Stimulated activated CD4-positive, alpha-beta T cell treated with anti-CD3 and anti-CD28 coated beads, Interleukin-12 subunit alpha, Interleukin-12 subunit beta, amount 100 ng/mL, for 4 hours (primary cell): Measurements from ENCODE around the gene ROM1.

Experiments used
- DNase-seq: peaks from one replicate; pipeline ENCODE4 v3.0.0-alpha.2; 2020

The ROM1 gene

DNA sequence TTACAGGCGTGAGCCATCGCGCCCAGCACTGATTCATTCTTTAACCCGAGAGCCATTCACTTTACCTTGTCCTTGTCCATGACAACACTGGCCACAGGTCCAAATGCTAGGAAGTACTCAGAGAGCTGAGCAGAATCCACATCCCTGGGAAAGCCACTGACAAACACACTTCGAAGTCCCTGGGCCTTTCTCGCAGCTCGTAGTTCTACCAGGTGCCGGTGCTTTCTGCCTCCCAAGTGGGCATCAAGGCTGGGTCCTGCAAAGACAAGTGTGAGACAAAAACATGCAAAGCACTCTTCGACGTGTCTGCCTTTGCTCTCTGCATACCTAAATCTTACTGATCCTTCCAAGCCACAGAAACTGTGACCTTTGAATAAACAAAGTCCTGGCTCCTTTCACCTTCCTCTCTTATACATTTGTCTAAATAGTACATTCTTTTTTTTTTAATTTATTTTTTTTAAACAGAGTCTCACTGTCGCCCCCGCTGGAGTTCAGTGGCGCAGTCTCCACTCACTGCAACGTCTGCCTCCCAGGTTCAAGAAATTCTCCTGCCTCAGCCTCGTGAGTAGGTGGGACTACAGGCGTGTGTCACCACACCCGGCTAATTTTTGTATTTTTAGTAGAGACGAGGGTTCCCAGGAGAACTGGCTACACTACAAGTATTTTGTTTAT, 24.0 kb upstream of the ROM1 start:
- no peak for DNase-seq

- DNase-seq: peak; percentile 88
Observed at GRCh38 chr11:62591448-62592145, 21.5 kb upstream of the ROM1 start, which contains the start of gene TUT1. TUT1 (minus strand) TSS chr11:62591523; CDS start chr11:62591485, 38 bp downstream.

- DNase-seq: no peak
Observed at GRCh38 chr11:62592146-62592815, 20.8 kb upstream of the ROM1 start.

GRCh38 chr11:62592989-62593421, 20.1 kb upstream of the ROM1 start:
- no peak for DNase-seq

- peak; percentile 73 for DNase-seq
Observed at GRCh38 chr11:62593434-62594044, 19.5 kb upstream of the ROM1 start.

DNA sequence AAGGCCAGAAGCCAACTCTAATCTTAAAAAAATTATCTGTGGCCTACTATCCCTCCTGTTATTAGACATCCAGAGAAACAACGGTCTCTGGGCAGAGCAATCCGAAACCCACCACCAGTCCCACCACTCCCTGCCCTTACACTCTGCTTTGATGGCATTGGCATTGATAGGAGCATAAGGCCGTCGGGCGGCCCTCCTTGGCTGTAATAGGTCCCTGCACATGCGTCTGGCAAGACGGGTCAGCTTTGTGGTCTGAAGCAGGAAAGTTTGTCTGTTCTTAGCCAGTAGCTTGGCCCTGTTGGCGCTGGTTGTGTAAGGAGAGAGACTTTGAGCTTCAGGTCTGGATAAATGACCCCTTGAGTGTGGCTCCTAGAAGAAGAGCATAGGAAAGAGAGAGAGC, 17.9 kb upstream of the ROM1 start:
- no peak for DNase-seq

GRCh38 chr11:62599069-62599696, 13.9 kb upstream of the ROM1 start:
- DNase-seq: peak; percentile 89

GRCh38 chr11:62599901-62600300, 13.2 kb upstream of the ROM1 start:
- no peak for DNase-seq

DNA sequence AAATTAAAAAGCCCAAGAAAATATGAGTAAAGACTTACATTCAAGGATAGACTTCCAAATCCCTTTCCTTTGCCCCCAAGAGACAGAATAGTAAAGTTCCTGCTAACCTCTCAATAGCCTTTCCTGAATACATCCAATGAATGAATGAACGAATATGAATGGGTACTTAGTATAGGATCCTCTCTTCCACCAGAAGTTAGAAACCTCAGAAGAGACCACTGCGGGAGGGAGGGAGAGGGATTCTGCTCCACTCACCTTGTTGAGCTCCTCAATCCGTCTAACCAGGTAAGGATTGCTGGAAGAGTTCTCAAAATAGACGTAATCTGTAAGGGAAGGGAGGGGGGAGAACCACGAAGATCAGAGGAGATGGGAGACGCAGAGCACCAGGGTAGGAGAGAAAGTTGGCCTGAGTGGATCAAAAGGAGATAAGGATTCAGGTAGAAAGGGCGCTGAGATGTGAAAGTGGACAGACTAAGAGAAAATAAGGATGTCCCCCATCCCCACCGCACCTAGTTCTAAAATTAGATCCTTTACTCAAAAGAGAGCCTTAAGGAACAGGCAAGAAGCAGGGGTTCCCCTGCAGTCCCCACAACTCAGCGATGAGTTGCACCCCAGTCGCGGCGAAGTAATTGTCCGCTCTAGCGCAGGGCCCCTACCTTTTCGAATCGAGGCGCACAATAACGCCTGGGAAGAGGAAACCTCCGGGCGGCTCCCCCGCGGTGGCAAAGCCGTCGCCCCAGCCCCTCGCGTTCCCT, 12.5 kb upstream of the ROM1 start:
- no peak for DNase-seq

GRCh38 chr11:62601122-62601371, 12.0 kb upstream of the ROM1 start:
- no peak for DNase-seq

DNA sequence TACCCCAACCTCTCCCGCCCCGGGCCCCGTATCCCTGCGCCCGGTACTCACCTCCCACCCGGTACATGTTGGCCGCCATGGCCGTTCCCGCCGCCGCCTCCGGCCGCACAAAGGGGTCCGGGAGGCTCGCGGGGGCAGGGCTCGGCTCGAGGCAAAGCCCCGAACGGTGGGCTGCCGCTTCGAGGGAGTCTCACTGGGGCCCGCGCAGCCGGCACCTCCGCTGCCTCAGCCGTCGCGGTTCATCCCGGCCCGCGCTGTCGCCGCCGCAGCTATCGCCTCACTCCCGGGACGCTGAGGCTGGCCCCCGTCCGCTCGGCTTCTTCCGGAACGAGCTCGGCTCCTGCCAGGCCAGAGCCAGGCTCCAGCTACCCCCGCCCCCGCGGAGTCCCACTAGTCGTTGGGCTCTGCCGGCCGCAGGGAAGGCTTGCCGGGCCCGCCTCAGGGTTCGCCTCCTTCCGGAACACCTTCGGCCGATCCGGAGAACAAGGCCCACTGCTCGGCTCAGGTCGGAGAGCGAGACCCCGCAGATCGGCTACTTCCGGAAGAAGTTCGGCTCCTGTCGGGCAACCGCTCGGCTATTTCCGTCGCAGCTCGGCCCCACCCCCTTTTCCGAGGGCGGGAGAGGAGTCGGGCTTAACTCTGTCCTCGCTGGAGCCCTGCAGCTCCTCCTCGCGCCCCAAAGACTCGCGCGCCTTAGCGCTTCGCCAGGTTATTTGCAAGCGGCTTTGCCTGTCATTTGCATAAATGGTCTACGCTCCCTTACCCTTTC, 11.5 kb upstream of the ROM1 start, which contains the start of gene MTA2:
TSS of gene MTA2 (minus strand) at position 494 of the 769 bp plus-strand sequence. CDS start at position 79, 415 bp downstream.
- peak; percentile 99 for DNase-seq

DNA sequence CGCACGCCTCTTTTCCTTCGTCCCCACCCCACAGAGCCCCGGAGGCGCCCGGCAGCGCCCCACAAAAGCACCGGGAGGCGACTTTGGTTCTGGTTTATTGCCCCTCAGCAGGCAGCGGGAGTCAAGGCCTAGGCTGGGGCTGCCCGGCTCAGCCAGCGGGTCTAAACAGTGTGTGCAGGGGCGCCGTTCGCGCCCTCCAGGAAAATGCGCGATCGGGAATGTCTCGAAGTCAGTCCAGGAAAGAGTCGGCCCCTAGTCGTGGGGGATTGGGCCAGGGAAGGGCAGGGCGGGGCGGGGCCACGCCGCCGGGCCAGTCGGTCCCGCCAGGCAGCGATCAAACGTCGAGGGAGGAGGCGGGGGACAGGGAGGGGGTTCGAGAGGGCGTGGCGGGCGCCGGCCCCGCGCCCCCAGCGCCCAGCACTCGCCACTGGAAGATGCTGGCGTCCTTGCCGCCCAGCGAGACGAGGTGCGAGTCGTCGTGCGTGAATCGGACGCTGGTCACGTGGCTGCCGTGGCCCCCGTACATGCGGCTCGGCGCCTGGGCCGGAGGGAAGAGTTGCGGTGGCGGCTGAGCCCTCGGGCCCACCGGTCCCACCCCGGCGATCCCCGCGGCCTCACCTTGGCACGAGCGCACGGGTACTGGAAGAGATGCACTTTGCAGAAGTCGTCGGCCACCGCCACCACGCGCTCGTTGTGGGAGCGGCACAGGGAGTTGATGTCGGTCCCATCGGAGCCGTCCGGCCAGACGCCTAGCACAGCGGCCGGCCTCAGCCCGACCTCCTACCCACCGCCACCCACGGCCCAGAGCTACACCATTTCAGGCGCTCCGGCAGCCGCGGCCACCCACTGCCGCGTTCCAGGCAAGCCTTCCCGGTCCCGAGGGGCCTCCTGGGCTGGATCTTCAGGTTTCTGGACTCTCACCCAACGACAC, 10.7 kb upstream of the ROM1 start:
- no peak for DNase-seq

DNA sequence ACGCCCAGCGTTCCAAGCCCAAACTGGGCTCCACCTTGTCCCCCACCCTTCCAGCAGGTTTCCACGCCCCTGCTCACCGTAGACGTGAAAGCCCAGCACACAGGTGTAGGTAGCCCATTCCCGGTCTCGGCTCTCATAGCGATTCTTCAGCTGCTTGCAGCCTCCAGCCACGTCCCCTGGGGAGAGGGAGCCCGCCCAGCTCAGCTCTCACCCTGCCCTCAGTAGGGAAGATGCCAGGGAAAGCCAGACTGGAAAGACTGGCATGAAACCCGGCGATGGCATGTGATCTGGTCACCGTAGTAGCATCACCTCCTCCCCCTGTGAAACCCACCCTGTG, 10.0 kb upstream of the ROM1 start:
- no peak for DNase-seq

DNA sequence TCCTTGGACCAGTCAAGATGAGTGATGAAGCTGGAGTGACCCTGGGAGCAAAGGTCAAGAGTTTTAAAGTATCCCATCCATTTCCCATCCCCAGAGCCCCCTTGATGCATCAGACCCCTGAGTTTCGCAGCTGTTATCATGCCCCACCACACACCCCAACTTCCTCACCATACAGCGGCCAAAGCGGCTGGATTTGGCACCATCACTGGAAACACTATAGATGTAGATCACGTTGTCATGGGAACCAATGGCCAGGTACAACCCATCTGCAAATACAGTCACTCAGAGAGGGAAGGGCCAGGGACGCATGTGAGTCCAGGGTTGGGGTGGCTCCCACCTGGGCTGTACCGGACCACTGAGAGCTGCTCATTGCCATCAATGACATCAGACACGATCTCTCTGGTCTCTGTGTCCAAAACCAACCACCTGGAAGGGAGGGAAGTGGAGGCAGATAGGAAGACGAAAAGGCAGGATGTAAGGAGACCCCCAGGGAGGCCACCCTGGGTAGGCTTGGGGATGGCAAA, 9.2 kb upstream of the ROM1 start:
- DNase-seq: no peak

DNA sequence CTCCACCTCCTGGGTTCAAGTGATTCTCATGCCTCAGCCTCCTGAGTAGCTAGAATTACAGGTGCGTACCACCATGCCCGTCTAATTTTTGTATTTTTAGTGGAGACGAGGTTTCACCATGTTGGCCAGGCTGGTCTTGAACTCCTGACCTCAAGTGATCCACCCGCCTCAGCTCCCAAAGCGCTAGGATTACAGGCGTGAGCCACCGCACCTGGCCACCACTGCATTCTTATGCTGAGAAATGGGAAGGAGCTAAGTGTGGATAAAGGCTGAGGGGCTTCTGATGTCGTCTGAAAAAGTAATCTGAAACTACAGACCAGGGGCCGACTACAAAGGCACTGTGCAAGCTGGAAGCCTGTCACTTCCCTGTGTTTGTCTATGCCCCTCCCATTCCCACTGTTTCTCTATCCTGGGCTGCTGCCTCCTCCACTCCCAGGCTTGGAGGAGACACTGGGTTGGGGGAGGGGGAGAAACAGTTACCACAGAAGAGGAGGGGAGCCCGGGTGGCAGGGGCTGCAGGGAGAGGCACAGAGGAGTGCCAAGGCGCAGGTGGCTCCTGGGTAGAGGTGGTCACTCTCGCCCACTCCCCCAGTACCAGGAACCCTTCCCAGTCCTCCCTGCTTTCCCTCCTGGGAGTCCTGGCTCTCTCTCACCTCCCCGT, 8.5 kb upstream of the ROM1 start:
- no peak for DNase-seq

GRCh38 chr11:62605467-62605866, 7.6 kb upstream of the ROM1 start:
- no peak for DNase-seq

- no peak for DNase-seq
Observed at GRCh38 chr11:62605902-62606301, 7.2 kb upstream of the ROM1 start.

DNA sequence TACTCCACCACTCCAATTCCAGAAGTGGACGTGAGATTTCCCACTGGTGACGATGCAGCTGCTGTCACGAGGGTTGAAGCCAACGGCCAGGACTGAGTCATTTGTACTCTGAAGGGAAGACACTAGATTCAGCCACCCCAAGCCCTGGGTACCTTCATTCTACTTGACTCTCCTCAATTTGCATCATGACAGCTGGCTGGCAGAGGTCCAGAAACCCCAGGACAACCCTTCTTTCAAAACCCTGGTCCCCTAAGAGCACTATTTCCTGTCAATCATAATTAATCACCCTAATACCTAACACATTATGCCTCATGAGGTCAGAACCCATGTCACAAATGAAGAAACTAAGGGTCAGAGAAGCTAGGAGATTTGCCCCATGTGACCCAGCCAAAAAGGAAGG, 5.3 kb upstream of the ROM1 start:
- no peak for DNase-seq

- no peak for DNase-seq
Observed at GRCh38 chr11:62608776-62609175, 4.3 kb upstream of the ROM1 start.

- no peak for DNase-seq
Observed at GRCh38 chr11:62610403-62610802, 2.7 kb upstream of the ROM1 start.
